Measurements from ENCODE around the gene ADISSP. TPM values are rescaled to one million over a fixed set of nuclear protein-coding genes. Genes with fewer than 3 reads are reported as not detected.

The ADISSP gene
- polyA plus RNA-seq, 3 donors, result 59.6 to 78.5 (median 68.5) TPM

DNA sequence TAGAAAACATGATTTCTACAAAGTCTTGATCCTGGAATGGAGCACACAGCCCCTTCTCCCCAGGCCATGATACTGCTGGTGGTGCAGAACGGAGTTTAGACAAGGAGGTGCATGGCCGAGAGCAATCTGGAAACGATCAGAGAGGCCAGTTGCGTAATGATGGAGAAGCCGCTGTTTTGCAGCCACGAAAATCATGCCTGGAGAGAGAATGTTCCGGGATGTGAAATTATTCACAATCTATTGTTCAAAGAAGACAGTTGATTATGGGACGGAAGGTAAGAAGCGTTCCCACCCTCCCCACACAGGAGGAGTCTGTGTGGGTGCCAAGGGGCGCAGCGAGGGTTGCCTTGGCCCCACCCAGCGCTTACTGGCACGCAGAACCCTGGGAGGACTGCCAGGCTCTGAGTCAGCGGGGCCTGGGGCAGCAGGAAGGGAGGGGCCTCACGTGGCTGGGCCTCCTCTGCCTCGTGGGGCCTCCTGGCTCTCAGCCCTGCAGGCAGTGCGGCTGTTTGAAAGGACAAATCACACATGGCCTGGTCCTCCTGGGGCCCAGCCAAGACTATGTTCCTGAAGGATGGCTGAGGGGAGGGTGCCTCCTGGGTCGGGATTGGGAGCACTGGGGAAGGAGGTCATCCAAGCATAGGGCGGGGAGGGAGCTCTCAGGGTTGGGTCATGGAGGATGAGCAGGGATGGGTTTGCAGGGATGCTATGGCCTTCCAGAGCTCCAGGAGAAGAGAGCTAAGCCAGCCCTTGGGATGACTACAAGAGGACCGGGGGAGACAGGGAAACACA is 44.1 kb upstream of the ADISSP start:
- WGBS (ENCODE audit: insufficient coverage), result 0% methylated on average over 13 of the region's 20 CpGs
- Mint-ChIP-seq H3K4me3 (peak overlapping the region; percentile 82 to 94), H3K9me3 (peaks cover 0 to 6% (median 0%) of the 10 kb centered on the region in 7 donors), H3K27ac (peak overlapping the region; percentile 97 to 99 (median 99)), H3K27me3 (ENCODE audit: low read depth in 3 of 3) (peaks cover 0 to 3% (median 3%) of the 10 kb centered on the region in 3 donors), H3K36me3 (peaks cover 3 to 4% of the 10 kb centered on the region in 2 donors), H3K4me1 (peaks cover 60% of the 10 kb centered on the region)
- peak overlapping the region; percentile 75 for H3K4me2 ChIP-seq (replicated peaks; ENCODE audit: extremely low read depth, low read length, poor library complexity, severe bottlenecking)
- peak overlapping the region; percentile 48 for H2AFZ ChIP-seq (ENCODE audit: insufficient read depth, low read depth, low read length, poor library complexity, severe bottlenecking)
- peak overlapping the region; percentile 89 for H3K9ac ChIP-seq (ENCODE audit: insufficient read depth, low read length, poor library complexity, severe bottlenecking)
- H3K4me1 ChIP-seq (ENCODE audit: control insufficient read depth in 1 of 2, insufficient read depth in 2 of 2, low read length in 2 of 2), result peaks cover 62 to 64% of the 10 kb centered on the region in 2 donors
- H3K27me3 ChIP-seq (ENCODE audit: control insufficient read depth in 2 of 2, insufficient read depth in 2 of 2, low read length in 2 of 2), result no peaks in the 10 kb centered on the region
- peak; percentile 98 for DNase-seq
- no peaks in the 10 kb centered on the region for H4K20me1 ChIP-seq (ENCODE audit: insufficient read depth, low read length)
- no peaks in the 10 kb centered on the region for H3K79me2 ChIP-seq (ENCODE audit: insufficient read depth, low read length)
- no peaks in the 10 kb centered on the region for H3K36me3 ChIP-seq (replicated peaks in 1 of 2; ENCODE audit: control insufficient read depth in 1 of 2, insufficient read depth in 2 of 2, low read length in 2 of 2)
- intact Hi-C loops (cut with micrococcal nuclease), result loop anchor here in 1 of 2 donors (10.0 kb wide), 1 partner anchor 47 kb away; the partner anchor contains the start of gene ADISSP
- peak overlapping the region; percentile 35 to 74 (median 44) for H3K4me3 ChIP-seq (replicated peaks in 1 of 3; ENCODE audit: low read depth in 2 of 3, low read length in 3 of 3)
- no peaks in the 10 kb centered on the region for H3K9me3 ChIP-seq (replicated peaks in 1 of 2; ENCODE audit: control insufficient read depth in 1 of 2, insufficient read depth in 1 of 2, low read length in 2 of 2)
- TF ChIP-seq, protein P1, sequence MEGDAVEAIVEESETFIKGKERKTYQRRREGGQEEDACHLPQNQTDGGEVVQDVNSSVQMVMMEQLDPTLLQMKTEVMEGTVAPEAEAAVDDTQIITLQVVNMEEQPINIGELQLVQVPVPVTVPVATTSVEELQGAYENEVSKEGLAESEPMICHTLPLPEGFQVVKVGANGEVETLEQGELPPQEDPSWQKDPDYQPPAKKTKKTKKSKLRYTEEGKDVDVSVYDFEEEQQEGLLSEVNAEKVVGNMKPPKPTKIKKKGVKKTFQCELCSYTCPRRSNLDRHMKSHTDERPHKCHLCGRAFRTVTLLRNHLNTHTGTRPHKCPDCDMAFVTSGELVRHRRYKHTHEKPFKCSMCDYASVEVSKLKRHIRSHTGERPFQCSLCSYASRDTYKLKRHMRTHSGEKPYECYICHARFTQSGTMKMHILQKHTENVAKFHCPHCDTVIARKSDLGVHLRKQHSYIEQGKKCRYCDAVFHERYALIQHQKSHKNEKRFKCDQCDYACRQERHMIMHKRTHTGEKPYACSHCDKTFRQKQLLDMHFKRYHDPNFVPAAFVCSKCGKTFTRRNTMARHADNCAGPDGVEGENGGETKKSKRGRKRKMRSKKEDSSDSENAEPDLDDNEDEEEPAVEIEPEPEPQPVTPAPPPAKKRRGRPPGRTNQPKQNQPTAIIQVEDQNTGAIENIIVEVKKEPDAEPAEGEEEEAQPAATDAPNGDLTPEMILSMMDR (IDR thresholded peaks at IDR 0.05), result no peak
- peak overlapping the region; percentile 93 to 100 for H3K27ac ChIP-seq (ENCODE audit: low read depth in 1 of 2, low read length in 2 of 2)

DNA sequence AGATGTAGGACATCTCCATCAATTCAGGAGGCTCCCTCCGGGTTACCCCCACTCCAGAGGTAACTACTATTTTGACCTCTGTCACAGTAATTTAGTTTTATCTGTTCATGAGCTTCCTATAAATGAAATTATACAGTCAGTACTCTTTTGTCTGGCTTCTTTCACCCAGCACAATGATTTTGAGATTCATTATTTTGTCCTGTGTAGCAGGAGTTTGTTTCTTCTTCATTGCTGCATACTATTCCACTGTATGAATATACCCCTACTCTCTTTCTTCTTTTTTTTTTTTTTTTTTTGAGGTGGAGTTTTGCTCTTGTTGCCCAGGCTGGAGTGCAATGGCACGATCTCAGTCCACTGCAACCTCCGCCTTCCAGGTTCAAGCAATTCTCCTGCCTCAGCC is 41.0 kb upstream of the ADISSP start:
- H3K79me2 ChIP-seq (ENCODE audit: insufficient read depth, low read length), result no peaks in the 10 kb centered on the region
- H3K4me2 ChIP-seq (replicated peaks; ENCODE audit: extremely low read depth, low read length, poor library complexity, severe bottlenecking), result peak overlapping the region; percentile 41
- H3K36me3 ChIP-seq (replicated peaks in 1 of 2; ENCODE audit: control insufficient read depth in 1 of 2, insufficient read depth in 2 of 2, low read length in 2 of 2), result peaks cover 0 to 16% of the 10 kb centered on the region in 2 donors
- no peaks in the 10 kb centered on the region for H3K9me3 ChIP-seq (replicated peaks in 1 of 2; ENCODE audit: control insufficient read depth in 1 of 2, insufficient read depth in 1 of 2, low read length in 2 of 2)
- Mint-ChIP-seq H3K4me3 (no peak overlapping the region), H3K9me3 (peaks cover 0 to 5% (median 0%) of the 10 kb centered on the region in 7 donors), H3K4me1 (peaks cover 87% of the 10 kb centered on the region), H3K36me3 (peaks cover 16 to 21% of the 10 kb centered on the region in 2 donors), H3K27me3 (ENCODE audit: low read depth in 3 of 3) (peaks cover 0 to 3% (median 0%) of the 10 kb centered on the region in 3 donors), H3K27ac (peak overlapping the region in 1 of 7 donors; percentile 69)
- no peak overlapping the region for H3K9ac ChIP-seq (ENCODE audit: insufficient read depth, low read length, poor library complexity, severe bottlenecking)
- peaks cover 91 to 93% of the 10 kb centered on the region in 2 donors for H3K4me1 ChIP-seq (ENCODE audit: control insufficient read depth in 1 of 2, insufficient read depth in 2 of 2, low read length in 2 of 2)
- H3K27ac ChIP-seq (ENCODE audit: low read depth in 1 of 2, low read length in 2 of 2), result peak overlapping the region in 1 of 2 donors; percentile 76
- intact Hi-C loops (cut with micrococcal nuclease), result no loop called here
- H3K4me3 ChIP-seq (replicated peaks in 1 of 3; ENCODE audit: low read depth in 2 of 3, low read length in 3 of 3), result peak overlapping the region in 1 of 3 experiments; percentile 42
- no peaks in the 10 kb centered on the region for H4K20me1 ChIP-seq (ENCODE audit: insufficient read depth, low read length)
- TF ChIP-seq, protein P1 (IDR thresholded peaks at IDR 0.05), result no peak
- H2AFZ ChIP-seq (ENCODE audit: insufficient read depth, low read depth, low read length, poor library complexity, severe bottlenecking), result no peak overlapping the region
- 100% methylated on average over 1 of the region's 3 CpGs for WGBS (ENCODE audit: insufficient coverage)
- no peak for DNase-seq
- H3K27me3 ChIP-seq (ENCODE audit: control insufficient read depth in 2 of 2, insufficient read depth in 2 of 2, low read length in 2 of 2), result no peaks in the 10 kb centered on the region

Data from CD14-positive monocyte (primary cell).